C1 segment of cervical spinal cord (tissue), 14 donors: ENCODE results near the gene UQCR11.
"Not testable (repeated sequence)": the region's sequence is repeated elsewhere in the genome, so short reads cannot be mapped to it uniquely, and the experiment has no call there.

ENCODE experiments used
- DNase-seq, 14 donors: peaks; one replicate each; lab custom pipeline; 2025; lab: John Stamatoyannopoulos, UW

The UQCR11 gene

GRCh38 chr19:1605236-1606137 lies at the start of gene UQCR11:
Gene UQCR11, minus strand, starts transcription at chr19:1605462. Its CDS starts 53 bp downstream, at chr19:1605409.
- peak; percentile 66 to 98 (median 94) for DNase-seq

- no peak for DNase-seq
These were observed 49.0 kb upstream of the UQCR11 start for GRCh38 chr19:1654178-1654792.

GRCh38 chr19:1653300-1653628 lies 48.0 kb upstream of the UQCR11 start:
- no peak for DNase-seq

GRCh38 chr19:1652471-1653299 lies 47.4 kb upstream of the UQCR11 start, which contains the start of gene TCF3:
Gene TCF3, minus strand, starts transcription at chr19:1652615. Its CDS starts 2,367 bp downstream, at chr19:1650248.
- DNase-seq, result peak; percentile 67 to 99 (median 97)

GRCh38 chr19:1651568-1652291 lies 46.5 kb upstream of the UQCR11 start:
- DNase-seq, result peak in 2 of 14 donors; percentile 23 to 32

GRCh38 chr19:1650650-1651567 lies 45.6 kb upstream of the UQCR11 start:
- DNase-seq, result peak in 1 of 14 donors; percentile 10

GRCh38 chr19:1649706-1650649 lies 44.7 kb upstream of the UQCR11 start:
- DNase-seq, result no peak

GRCh38 chr19:1648920-1649541 lies 43.8 kb upstream of the UQCR11 start:
- no peak for DNase-seq

- no peak for DNase-seq
These were observed 43.2 kb upstream of the UQCR11 start for GRCh38 chr19:1648459-1648849.

- no peak for DNase-seq
These were observed 42.5 kb upstream of the UQCR11 start for GRCh38 chr19:1647501-1648458.

GRCh38 chr19:1646659-1647453 lies 41.6 kb upstream of the UQCR11 start:
- DNase-seq, result no peak

- no peak for DNase-seq
These were observed 40.9 kb upstream of the UQCR11 start for GRCh38 chr19:1646149-1646548.

GRCh38 chr19:1645299-1645698 lies 40.0 kb upstream of the UQCR11 start:
- DNase-seq, result no peak

GRCh38 chr19:1644070-1644469 lies 38.8 kb upstream of the UQCR11 start:
- no peak for DNase-seq

GRCh38 chr19:1640893-1641448 lies 35.7 kb upstream of the UQCR11 start:
- not testable (repeated sequence) for DNase-seq
